ENCODE results near the gene NCOA5.
A peak's percentile ranks its signal among the peaks of the same experiment; 100 is the strongest.

GRCh38 chr20:46022411-46023147 is 67.2 kb downstream of the NCOA5 start:
- TF ChIP-seq CTCF (IDR thresholded peaks at IDR 0.05 in 4 of 5, conservative IDR thresholded peaks at IDR 0.05 in 1 of 5): peak; percentile 65 to 88 (median 81)
- no peak for TF ChIP-seq POLR2A (IDR thresholded peaks at IDR 0.05)
